NCI-H128 (cell line): ENCODE measurements around the gene DPF3.

ENCODE experiments used
- DNase-seq: peaks from one replicate; lab custom pipeline; 2025; ENCODE audit not compliant: unreplicated experiment; lab: John Stamatoyannopoulos, UW

DPF3 gene

GRCh38 chr14:72717220-72717619 lies 176.7 kb downstream of the DPF3 start:
- DNase-seq: no peak

DNA sequence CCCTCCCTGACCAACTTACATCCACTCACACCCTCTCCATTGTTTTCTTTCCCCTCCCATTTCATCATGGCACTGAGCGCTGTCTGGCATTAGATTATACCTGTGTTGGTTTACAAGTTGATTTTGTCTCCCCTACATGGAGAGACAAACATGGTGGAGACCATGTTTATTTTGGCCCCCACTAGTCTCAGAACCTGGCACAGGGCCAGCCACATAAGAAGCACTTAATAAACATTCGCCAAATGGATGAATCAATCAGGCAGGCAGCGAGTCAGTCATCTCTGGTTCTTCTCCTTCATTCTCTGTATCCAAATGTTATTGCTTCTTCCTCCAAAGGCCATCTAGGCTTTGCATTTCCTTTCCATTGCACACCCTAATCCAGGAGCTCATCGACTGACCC lies 177.4 kb downstream of the DPF3 start:
- DNase-seq: no peak

DNA sequence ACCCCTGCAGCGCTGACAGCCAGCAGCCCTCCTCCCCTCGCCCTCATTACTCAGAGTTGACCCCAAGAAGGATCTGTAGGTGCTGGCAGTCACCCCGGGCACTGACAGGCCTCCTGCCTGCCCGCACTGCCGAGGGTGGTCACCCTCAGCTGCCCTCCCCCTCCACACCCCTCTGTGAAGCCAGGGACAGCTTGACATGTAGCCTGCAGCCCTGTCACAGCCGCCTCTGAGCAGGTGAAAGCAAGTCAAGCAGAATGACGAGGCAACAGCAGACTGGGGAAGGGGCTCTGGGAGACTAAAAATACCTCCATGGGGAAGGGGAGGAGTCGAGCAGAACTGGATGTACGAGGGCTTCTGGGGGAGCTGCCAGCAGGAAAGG lies 178.1 kb downstream of the DPF3 start:
- no peak for DNase-seq

DNA sequence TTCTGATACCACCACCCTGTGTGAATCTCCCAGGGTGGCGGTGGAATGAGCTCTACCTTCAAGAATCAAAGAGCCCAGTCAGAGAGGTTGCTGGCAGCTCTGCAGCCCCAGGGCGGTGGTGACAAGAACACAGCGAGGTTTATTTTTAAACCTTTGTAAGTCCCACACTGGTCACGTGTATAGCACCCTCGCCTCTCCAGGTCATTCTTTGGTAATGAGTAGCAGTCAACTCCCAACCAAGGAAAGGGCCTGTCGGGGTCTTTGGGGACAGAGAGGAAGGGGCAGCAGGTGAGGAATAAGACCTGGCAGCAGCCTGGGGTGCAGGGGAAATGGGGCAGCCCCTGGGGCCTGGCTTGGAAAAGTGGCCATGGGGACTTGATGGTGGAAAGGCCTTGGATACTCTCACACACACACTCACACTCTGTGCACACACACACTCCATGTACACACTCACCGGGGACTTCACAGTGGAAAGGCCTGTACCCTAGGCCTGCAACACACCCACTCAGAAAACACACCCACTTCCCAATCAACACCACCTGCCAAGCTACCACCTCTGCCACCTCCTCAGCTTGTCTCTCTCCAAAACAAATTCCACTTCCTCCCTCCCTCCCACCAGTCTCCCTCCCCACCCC lies 178.6 kb downstream of the DPF3 start:
- no peak for DNase-seq

- DNase-seq: no peak
These were observed 179.1 kb downstream of the DPF3 start for GRCh38 chr14:72714871-72715214.

DNA sequence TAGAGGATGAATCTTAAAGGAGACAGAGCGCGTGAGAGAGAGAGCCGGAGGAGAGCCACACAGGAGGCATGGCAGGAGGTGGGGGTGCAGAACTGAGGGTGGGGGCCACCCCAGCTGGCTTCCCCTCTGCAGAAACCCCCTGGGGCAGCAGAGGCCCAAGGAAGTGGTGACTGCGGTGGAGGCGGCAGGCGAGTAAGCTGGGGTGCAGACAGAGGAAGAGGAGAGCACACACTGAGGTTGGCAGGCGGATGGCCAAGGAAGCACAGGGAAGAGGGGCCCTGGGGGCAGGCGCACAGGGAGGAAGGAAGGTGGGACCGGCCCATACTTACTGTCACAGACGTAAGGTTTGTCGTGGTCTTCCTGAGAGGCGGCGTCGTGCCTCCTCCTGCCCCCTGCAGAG lies 179.8 kb downstream of the DPF3 start:
- DNase-seq: no peak

- no peak for DNase-seq
These were observed 182.0 kb downstream of the DPF3 start for GRCh38 chr14:72711936-72712335.

DNA sequence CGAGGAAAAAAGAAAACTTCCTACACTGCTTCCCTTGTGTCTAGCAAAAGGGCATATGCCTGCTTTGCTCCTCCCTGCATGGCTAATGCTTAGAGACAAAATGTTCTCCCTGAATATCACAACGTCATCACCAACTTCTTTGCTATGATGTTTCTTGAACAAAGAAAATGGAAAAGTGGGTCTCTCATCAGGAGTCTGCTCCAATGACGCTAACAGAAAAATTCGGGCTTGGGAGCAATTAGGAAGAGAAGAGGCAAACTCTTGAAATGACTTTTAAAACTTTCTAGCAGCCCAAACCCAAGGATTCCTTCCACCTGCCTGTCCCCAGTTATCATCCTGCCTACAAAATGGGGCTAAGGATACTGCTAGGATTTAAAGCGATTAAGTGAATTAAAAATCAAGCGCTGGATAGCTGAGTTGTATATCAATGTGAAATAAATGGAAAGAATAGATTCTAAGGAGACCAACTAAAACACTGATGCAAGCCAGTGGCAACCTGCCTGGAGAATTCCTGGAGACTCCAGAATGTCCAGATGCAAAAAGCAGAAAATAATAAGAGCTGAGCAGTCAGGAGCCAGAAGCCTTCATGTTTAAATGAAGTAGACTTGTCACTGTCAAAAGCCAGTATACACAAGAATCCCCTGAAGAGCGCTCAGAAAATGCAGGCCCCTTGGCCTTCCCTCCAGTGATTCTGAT lies 183.8 kb downstream of the DPF3 start:
- no peak for DNase-seq

DNA sequence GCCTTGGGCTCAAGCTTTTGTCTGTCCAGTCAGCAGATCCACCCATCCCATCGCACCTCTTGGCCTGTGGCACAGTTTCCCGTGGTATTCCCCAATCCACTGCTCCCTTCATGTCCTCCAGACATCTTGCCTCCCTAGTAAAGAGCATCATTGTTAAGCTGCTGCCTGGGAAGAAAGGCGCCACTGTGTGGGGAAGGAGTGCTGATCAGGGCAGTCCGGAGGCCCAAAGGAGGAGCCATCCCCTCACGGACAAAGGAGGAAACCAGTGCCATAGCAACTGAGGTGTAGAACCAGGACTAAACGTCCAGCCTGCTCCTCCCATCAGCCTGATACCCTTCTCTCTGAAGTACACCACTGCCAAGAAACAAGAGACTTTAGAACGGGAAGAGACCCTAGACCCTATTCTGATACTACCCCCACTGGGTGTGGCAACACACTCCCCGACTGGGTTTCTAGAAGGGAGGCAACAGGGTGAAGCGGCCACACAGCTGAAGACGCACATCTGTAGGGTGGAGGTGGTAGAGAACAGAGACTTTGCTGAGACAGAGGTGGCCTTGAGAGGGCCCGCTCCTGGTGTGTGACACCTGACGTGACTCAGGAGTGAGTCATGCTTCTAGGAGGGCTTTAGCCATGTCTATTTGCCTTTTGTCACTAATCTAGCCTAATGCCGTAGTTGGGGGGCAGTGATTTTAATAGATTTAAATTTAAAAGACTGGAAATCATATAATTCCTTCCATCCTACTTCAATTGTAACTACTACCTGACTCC lies 185.0 kb downstream of the DPF3 start:
- DNase-seq: no peak

- no peak for DNase-seq
These were observed 185.7 kb downstream of the DPF3 start for GRCh38 chr14:72708222-72708621.

- DNase-seq: no peak
These were observed 187.4 kb downstream of the DPF3 start for GRCh38 chr14:72706485-72706884.

DNA sequence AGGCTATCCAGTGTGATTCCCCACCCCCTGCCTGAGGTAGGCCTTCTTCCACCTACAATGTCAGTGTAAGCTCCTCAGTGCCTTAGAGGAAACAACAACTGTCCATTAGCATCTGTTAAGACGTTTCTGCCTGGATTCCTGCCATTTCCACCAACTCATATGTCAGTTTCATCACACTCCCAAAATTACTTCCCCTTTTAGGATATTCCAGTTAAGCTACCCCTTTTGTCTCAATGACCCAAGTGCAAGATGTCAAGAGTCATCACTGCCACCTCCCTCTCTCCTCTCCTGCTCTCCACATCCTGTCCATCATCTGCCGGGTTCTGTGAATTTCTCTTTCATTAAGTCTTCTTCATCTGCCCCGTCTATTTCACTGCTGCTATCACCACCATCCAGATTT lies 189.4 kb downstream of the DPF3 start:
- DNase-seq: no peak

- no peak for DNase-seq
These were observed 192.3 kb downstream of the DPF3 start for GRCh38 chr14:72701605-72702004.

DNA sequence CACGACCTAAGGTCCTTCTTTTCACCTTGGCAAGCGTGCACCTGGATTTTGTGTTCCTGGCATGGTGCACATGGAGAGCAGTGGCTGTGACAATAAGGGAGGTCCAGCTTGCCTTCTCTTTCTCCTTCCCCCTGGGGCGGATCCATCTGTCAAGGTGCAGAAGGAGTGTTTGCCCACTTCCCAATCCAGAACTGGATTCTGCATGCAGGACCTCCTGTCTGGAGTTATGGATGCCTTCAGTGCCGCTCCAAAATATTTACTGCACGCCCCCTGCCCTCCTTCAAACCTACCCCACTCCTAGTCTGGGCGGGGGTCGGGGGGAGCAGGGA lies 192.7 kb downstream of the DPF3 start:
- DNase-seq: no peak

- DNase-seq: no peak
These were observed 193.3 kb downstream of the DPF3 start for GRCh38 chr14:72700338-72701236.

DNA sequence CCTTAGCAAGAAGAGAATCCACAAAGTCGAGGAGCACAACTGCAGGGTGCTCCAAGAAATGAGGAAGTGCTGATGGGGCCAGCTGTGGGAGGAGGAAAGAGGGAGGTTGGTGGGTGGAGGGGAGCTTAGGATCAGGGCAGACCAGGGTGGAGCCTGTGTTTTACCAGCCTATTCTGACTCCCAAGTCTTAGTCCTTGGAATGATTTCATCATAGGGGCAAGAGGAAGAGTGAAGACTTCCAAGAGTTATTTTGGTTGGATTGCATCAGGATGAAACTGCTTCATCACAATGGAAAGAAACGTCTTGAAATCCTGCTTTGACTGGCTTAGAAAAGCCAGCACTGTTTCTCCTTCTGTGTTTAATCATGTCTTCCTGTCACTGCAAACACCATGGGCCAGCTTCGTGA lies 194.0 kb downstream of the DPF3 start:
- DNase-seq: no peak

- DNase-seq: no peak
These were observed 194.5 kb downstream of the DPF3 start for GRCh38 chr14:72699443-72699842.

DNA sequence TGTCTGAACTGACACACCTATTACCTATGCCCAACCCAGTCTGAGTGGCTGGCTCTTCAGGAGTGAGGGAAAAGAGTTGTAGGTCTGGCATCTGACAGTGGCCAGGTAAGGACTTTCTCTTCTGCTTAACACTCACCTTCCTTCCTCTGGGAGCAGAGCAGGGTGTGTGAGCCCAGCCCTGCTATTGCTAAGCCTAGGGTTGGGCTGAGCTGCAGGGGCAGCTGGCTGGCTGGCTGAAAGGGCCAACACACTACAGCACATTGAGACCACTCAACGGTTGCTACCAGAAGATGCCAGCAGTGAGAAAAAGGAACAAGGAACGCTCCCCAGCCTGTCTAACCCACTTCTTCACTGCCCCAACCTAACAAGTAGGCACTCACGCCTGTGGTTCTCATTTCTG lies 201.2 kb downstream of the DPF3 start:
- DNase-seq: no peak

DNA sequence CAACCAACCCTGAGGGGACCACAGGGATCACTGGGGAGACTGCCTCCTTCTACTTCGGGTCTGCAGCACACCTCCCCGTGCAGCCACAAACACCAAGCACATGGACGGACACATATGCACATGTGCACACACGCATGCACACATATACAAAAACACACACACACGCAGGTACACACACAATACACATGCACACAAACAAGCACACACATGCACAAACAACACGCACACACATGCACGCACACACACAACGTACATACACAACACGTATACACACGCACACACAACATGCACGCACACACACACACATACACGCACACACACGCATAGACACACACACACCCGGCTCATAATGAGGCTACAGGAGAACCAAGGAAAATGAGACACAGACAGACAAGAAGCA lies 203.6 kb downstream of the DPF3 start:
- DNase-seq: no peak

DNA sequence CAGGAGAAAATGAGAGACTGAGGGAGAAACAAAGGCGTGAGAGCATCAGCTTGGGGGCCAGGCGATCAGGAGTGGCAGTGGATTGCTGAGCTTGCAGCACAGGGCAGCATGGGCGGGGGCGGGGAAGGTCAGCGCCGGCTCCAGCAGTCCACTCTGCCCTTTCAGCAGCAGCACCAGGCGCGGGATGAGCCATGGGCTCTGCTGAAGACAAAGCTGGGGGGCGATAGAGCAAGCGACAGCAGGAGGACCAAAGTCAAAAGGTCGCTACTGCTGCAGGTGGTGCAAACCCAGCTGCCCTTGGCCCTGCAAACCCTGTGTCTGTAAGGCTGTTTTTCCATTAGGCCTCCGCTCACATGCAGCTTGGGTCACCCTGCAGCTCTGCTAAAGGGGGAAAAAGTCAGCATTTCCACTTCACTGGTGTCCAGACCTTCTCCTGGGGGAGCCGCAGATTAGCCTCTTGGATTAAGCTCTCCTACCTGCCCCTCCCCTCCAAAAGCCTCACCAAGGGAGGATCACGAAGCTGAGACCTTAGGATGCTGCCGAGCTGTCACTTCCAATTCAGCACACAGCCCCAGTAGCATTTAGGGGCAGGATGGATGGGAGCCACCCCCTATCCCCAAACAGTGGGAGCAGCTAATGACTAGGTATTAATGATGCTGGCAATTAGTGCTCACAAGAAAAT lies 204.8 kb downstream of the DPF3 start:
- no peak for DNase-seq

GRCh38 chr14:72686832-72687231 lies 207.1 kb downstream of the DPF3 start:
- no peak for DNase-seq
